GM08714 (cell line): ENCODE measurements around the gene KRTAP10-4.
"Not testable (repeated sequence)": the region's sequence is repeated elsewhere in the genome, so short reads cannot be mapped to it uniquely, and the experiment has no call there.

Experiments
- H3K4me3 ChIP-seq: fragments of 200-500 bp; sonication (Bioruptor generic); 2 replicates; pipeline ENCODE4 v1.5.1; 2014; ENCODE audit warnings: mild to moderate bottlenecking, low read length, inconsistent platforms
- ZNF274 ChIP-seq: IDR thresholded peaks from 2 replicates; pipeline ENCODE4 v1.6.1; 2012; ENCODE audit warnings: mild to moderate bottlenecking, low read depth, low read length

Gene KRTAP10-4

GRCh38 chr21:44589094-44589493 lies 15.6 kb downstream of the KRTAP10-4 start:
- no peak for TF ChIP-seq ZNF274
- no peak overlapping the region for H3K4me3 ChIP-seq

DNA sequence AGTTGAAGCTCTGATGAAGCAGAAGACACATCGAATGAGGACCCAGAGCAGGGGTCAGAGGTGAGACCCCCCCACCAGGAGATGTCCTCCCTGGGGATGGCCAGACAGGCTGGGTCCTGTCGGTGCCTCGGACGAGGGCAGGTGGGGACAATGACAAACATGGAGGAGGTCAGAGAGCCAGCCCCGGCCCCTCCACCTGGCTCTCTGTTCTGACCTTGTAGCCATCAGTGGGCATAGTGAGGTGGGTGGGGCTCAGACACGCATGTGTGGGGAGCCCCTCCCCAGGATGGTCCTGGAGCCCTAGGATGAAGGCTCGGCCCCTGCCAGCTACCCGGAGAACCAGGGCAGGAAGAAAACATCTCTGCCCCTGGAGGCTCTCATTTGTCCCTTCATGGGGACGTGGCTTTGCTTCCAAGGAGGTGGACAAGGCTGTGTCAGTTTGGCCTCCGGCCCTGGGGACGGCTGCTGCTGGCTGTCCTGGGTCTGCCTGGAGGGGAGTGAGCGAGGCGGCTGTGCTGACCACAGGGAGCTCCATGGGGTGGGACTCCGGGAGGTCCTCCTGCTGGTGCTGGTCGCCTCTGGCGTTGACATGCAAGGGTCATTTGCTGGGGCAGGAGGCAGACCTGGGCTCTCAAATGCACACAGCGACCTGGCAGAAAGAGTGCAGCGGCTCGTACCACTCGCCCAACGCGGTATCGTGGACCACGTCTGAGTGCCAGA lies 16.2 kb downstream of the KRTAP10-4 start:
- TF ChIP-seq ZNF274: no peak
- H3K4me3 ChIP-seq: no peak overlapping the region

DNA sequence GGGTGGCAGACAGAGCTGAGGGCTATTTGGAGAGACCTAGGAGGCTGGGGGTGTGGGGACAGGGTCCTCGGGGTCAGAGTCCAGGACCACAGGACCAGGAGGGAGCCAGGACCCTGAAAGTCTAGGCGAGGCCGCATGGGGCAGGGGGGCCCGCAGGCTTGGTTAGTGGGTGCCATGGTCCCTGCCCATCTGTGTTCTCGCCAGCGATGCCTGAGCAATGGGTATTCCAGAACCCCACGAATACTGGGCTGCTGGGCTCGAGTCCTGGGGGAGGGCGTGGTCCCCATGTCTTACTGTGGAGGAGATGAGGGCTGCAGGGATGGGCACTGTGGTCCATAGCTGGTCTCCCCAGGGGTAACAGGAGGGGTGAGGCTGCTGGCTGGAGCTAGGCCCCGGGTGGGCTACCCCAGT lies 16.8 kb downstream of the KRTAP10-4 start:
- no peak overlapping the region for H3K4me3 ChIP-seq
- no peak for TF ChIP-seq ZNF274

- not testable (repeated sequence) for H3K4me3 ChIP-seq
These were observed 17.6 kb downstream of the KRTAP10-4 start for GRCh38 chr21:44590897-44591800.

DNA sequence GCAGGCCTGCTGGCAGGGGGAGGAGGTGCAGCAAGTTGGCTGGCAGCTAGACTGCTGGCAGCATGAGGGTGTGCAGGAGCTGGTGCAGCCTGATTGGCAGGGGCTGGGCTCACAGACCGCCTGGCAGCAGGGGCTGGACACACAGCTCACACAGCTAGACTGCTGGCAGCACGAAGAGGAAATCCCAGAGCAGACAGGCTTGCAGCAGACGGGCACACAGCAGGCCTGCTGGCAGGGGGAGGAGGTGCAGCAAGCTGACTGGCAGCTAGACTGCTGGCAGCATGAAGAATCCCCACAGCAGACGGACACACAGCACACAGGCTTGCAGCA lies 18.2 kb downstream of the KRTAP10-4 start:
- H3K4me3 ChIP-seq: not testable (repeated sequence)

- no peak for TF ChIP-seq ZNF274
- no peak within 1 kb of the TSS for H3K4me3 ChIP-seq
These were observed 19.1 kb downstream of the KRTAP10-4 start, which contains the start of gene KRTAP10-6 for GRCh38 chr21:44592446-44593311. Gene KRTAP10-6, minus strand, starts transcription at chr21:44592505. Its CDS starts 21 bp downstream, at chr21:44592484.

DNA sequence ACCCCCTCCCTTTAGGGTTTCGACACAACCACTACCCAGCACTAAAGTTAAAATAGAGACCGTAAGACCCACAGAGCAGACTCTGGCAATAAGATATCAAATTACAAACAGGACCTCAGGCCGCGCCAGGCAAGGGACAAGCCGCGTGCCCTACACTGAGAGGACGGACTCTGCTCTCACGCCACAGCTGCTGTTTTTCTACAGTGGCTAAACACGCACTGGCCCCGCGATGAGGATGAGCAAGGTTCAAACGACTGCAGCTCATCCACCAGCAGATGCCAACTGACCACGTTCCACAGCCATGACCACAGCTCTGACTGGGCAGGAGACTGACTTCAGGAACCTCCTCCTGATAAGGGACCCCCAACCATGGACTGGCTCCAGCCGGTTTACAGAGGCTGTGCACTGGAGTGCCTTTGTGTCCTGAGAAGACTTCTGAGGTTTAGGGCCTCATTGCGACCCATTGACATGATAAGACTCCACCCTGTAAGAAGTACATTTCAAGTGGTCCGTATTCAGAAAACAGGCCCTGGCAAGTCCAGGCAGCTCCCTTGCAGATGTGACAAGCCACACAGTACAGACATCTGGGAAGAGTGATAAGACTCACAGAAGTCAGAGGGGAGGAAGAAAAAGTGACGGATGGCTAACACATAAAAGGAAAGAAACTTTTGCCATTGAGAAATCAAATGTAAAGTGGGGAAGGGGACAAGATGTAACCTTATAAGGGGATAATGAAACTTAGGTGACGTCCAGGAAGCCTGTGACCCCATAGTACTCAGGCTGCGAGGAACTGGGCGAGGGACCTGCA lies 20.3 kb downstream of the KRTAP10-4 start:
- H3K4me3 ChIP-seq: no peak overlapping the region
- no peak for TF ChIP-seq ZNF274

DNA sequence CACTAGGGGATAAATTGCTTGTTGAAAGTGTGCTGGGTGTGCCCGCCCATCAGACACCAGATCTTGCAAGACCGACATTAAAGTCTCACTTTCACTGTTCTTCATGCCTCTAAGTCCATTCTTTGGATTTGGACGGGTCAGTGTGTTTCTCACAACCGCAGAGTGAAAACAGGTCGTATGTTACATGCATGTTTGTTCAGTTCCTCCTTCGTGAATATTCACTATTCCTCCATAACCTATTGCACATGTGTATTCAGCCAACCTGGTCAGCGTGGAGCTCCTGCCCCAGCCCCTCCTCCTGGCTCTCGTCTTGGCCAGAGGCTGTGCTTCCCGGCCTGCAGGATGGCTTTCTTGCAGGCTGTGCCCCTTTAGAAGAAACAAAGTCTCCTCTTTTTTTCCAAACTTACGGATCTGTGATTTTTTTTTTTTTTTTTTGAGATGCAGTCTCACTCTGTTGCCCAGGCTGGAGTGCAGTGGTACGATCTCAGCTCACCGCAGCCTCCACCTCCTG lies 20.9 kb downstream of the KRTAP10-4 start:
- TF ChIP-seq ZNF274: no peak

DNA sequence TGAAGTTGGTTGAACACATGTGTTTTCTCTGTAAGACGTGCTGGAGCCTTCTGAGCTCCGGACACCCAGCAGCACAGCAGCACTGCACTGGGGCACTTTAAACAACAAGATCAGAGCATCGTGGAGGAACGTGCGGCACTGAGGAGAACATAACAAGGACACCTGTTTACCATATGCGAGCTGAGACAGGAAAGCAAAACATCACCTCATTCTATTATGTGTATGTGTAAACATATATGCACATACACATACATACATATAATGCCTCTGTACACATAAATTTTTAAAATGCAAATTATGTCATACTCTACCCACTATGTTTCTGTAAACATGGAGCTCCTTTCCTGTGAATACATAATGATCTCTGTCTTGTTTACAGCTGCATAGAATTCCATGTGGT lies 22.0 kb downstream of the KRTAP10-4 start:
- TF ChIP-seq ZNF274: no peak
- H3K4me3 ChIP-seq: no peak overlapping the region

More for the DNA sequence above, 20.9 kb downstream of the KRTAP10-4 start:
- no peak overlapping the region for H3K4me3 ChIP-seq

DNA sequence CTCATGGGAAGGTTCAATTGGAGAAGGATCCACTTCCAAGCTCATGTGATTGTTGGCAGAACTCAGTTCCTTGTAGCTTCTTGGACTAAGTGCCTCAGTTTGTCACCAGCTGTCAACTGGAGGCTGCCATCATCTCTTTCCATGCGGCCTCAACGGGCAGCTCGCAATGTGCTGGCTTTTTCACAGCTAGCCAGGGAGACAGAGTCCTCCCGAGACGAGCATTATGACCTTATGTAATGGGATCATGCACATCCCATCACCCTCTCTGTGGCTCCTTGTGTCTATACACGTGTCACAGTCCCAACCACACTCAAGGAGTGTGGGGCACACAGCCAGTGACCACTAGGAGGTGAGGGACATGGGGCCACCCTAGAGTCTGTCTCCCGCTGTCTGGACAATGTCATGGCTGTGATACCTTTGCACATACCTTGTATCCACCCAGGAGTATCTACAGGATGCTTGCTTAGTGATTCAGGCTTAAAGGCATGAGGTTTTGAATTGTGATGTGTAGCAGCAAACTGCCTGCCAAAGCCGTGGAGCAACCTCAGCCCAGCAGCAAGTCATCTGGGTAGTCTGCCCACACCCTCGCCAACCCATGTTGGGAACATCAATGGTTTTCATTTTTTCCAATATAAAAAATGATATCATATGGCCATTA lies 22.7 kb downstream of the KRTAP10-4 start:
- no peak overlapping the region for H3K4me3 ChIP-seq
- TF ChIP-seq ZNF274: no peak

DNA sequence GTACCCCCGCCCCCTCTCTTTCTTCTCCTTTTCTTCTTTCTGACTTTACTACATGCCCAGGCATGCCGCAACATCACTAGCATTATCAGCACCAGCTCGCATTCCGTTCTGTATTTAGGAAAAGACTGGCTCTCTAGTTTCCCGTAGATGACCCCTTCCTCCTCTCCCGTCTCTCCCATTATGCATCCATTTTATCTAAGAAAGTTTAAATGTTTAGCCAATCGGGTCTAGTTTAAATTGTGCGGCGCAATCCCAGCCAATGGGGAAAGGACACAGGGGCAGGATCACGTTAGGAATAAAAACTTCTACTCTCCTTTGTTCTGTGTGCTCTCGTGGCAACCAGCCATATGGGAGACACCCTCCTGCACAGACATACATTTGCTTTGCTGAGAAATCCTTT lies 24.5 kb downstream of the KRTAP10-4 start:
- H3K4me3 ChIP-seq: no peak overlapping the region
- TF ChIP-seq ZNF274: no peak

DNA sequence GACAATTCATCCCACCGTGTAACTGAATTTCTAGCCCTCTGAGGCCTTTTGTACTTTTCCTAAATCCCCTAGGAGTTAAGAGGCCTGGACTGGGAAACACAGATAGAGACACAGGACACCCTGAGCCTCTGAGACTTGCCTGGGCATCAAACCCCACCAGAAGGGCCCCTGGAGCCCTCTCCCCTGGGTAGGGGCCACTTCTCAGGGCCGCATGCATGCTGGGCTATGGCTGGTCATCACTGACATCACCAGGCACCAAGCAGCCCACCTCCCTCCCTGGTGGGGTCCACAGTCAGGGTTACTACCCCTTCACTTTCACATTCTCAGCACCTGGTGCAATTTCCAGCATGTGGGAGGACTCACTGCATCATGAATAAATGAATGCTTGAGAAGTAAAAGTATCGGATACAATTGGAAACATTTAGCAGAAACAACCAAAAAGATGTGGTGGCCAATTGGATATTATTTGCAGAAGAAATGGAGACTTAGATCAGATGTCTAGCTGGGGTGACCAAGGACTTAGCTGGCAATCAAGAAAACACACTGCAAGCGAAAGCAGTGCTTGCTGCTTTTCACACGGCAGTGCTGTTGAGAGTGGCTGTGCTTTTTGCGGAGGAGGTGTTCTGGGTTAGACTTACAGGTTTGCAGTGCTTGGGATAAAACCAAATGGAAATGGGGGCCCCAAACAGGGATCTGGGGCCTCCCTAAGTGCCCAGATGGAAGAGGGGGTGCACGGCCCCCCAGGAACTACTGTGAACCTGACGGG lies 25.9 kb downstream of the KRTAP10-4 start:
- no peak for TF ChIP-seq ZNF274
- no peak overlapping the region for H3K4me3 ChIP-seq

- not testable (repeated sequence) for H3K4me3 ChIP-seq
These were observed 26.8 kb downstream of the KRTAP10-4 start, which contains the start of gene KRTAP10-7 for GRCh38 chr21:44600118-44600978. Gene KRTAP10-7, plus strand, starts transcription at chr21:44600597. Its CDS starts 25 bp downstream, at chr21:44600622.

DNA sequence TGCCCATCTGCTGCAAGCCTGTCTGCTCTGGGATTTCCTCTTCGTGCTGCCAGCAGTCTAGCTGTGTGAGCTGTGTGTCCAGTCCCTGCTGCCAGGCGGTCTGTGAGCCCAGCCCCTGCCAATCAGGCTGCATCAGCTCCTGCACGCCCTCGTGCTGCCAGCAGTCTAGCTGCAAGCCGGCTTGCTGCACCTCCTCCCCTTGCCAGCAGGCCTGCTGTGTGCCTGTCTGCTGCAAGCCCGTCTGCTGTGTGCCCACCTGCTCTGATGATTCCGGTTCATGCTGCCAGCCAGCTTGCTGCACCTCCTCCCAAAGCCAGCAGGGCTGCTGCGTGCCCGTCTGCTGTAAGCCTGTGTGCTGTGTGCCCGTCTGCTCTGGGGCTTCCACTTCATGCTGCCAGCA lies 27.6 kb downstream of the KRTAP10-4 start:
- H3K4me3 ChIP-seq: not testable (repeated sequence)
